Measurements from ENCODE around the gene TMEM271.

Gene TMEM271

GRCh38 chr4:576991-577498 is 950 bp upstream of the TMEM271 start:
- TF ChIP-seq, protein P1, sequence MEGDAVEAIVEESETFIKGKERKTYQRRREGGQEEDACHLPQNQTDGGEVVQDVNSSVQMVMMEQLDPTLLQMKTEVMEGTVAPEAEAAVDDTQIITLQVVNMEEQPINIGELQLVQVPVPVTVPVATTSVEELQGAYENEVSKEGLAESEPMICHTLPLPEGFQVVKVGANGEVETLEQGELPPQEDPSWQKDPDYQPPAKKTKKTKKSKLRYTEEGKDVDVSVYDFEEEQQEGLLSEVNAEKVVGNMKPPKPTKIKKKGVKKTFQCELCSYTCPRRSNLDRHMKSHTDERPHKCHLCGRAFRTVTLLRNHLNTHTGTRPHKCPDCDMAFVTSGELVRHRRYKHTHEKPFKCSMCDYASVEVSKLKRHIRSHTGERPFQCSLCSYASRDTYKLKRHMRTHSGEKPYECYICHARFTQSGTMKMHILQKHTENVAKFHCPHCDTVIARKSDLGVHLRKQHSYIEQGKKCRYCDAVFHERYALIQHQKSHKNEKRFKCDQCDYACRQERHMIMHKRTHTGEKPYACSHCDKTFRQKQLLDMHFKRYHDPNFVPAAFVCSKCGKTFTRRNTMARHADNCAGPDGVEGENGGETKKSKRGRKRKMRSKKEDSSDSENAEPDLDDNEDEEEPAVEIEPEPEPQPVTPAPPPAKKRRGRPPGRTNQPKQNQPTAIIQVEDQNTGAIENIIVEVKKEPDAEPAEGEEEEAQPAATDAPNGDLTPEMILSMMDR (IDR thresholded peaks at IDR 0.05; ENCODE audit: extremely low read depth, missing control alignments) = no peak
- DNase-seq (ENCODE audit: low spot score) = no peak

GRCh38 chr4:575281-576141 is 584 bp downstream of the TMEM271 start:
- DNase-seq (ENCODE audit: low spot score) = peak; percentile 79
- TF ChIP-seq, protein P1 (IDR thresholded peaks at IDR 0.05; ENCODE audit: extremely low read depth, missing control alignments) = no peak

- DNase-seq (ENCODE audit: low spot score) = peak; percentile 76
- TF ChIP-seq, protein P1 (IDR thresholded peaks at IDR 0.05; ENCODE audit: extremely low read depth, missing control alignments) = no peak
Observed at GRCh38 chr4:574346-575161, 1.5 kb downstream of the TMEM271 start.

GRCh38 chr4:573122-573892 is 2.8 kb downstream of the TMEM271 start:
- DNase-seq (ENCODE audit: low spot score) = no peak
- TF ChIP-seq, protein P1 (IDR thresholded peaks at IDR 0.05; ENCODE audit: extremely low read depth, missing control alignments) = no peak

DNA sequence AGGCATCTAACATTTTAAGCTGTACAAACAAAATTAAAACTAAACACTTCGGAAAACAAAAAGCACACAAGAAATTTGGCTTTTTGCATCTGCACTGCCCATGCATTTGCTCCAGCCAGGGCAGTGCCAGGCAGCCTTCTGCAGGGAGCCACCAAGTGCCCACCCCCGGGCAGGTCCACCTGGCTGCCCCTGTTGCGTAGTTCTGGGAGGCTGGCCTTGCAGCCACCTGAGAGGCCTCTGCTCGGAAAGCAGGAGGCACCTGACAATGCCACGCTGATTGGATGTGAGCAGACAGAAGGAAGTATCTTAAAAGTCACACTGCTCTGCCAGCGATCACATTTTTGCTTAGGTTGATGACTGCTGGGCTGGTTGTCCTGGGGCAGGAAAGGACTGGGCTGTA is 3.5 kb downstream of the TMEM271 start:
- TF ChIP-seq, protein P1 (IDR thresholded peaks at IDR 0.05; ENCODE audit: extremely low read depth, missing control alignments) = no peak
- no peak for DNase-seq (ENCODE audit: low spot score)

GRCh38 chr4:571838-572572 is 4.1 kb downstream of the TMEM271 start:
- no peak for DNase-seq (ENCODE audit: low spot score)
- TF ChIP-seq, protein P1 (IDR thresholded peaks at IDR 0.05; ENCODE audit: extremely low read depth, missing control alignments) = no peak

All from GM20000 (cell line).